ENCODE results near the gene EOGT. TPM values are rescaled to one million over a fixed set of nuclear protein-coding genes. Genes with fewer than 3 reads are reported as not detected.

The EOGT gene
- 10 to 100 TPM; 44.1 to 73.0 (median 57.9) TPM for total RNA-seq

GRCh38 chr3:69013253-69014021 is at the start of gene EOGT:
TSS of gene EOGT (minus strand) at chr3:69013684. CDS start at chr3:69009846, 3,838 bp downstream.
- Histone ChIP-seq H3K4me3 (peak within 1 kb of the TSS; percentile 70 to 82), H3K9me3 (no peaks in the 10 kb centered on the region), H3K27me3 (no peaks in the 10 kb centered on the region), H3K27ac (peak within 1 kb of the TSS; percentile 98 to 99), H3K4me1 (no peaks in the 10 kb centered on the region), H3K36me3 (no peaks in the 10 kb centered on the region)
- TF ChIP-seq CTCF (IDR thresholded peaks at IDR 0.05), result peak; percentile 44 to 67 (median 60)
- TF ChIP-seq POLR2A (IDR thresholded peaks at IDR 0.05), result peak; percentile 26 to 65
- DNase-seq, result peak; percentile 90 to 93
- intact Hi-C loops (cut with DNase I; ENCODE audit: low total_unique reads), result no loop called here

GRCh38 chr3:69059688-69060087 is 46.2 kb upstream of the EOGT start:
- DNase-seq, result no peak
- TF ChIP-seq POLR2A (IDR thresholded peaks at IDR 0.05), result no peak
- Histone ChIP-seq H3K27me3 (no peaks in the 10 kb centered on the region), H3K36me3 (no peaks in the 10 kb centered on the region), H3K9me3 (no peaks in the 10 kb centered on the region), H3K27ac (no peak overlapping the region), H3K4me1 (no peaks in the 10 kb centered on the region), H3K4me3 (no peak overlapping the region)
- intact Hi-C loops (cut with DNase I; ENCODE audit: low total_unique reads), result no loop called here

- intact Hi-C loops (cut with DNase I; ENCODE audit: low total_unique reads), result no loop called here
- Histone ChIP-seq H3K9me3 (no peaks in the 10 kb centered on the region), H3K36me3 (no peaks in the 10 kb centered on the region), H3K27me3 (no peaks in the 10 kb centered on the region), H3K27ac (no peak overlapping the region), H3K4me3 (no peak overlapping the region), H3K4me1 (no peaks in the 10 kb centered on the region)
- TF ChIP-seq POLR2A (IDR thresholded peaks at IDR 0.05) (no peak), CTCF (IDR thresholded peaks at IDR 0.05) (no peak)
- no peak for DNase-seq
These were observed 45.4 kb upstream of the EOGT start for GRCh38 chr3:69058947-69059224.

GRCh38 chr3:69058180-69058946 is 44.9 kb upstream of the EOGT start:
- Histone ChIP-seq H3K27ac (no peak overlapping the region), H3K4me3 (no peak overlapping the region), H3K27me3 (no peaks in the 10 kb centered on the region), H3K36me3 (no peaks in the 10 kb centered on the region), H3K9me3 (no peaks in the 10 kb centered on the region), H3K4me1 (no peaks in the 10 kb centered on the region)
- TF ChIP-seq CTCF (IDR thresholded peaks at IDR 0.05), result no peak
- DNase-seq, result no peak
- intact Hi-C loops (cut with DNase I; ENCODE audit: low total_unique reads), result no loop called here

- intact Hi-C loops (cut with DNase I; ENCODE audit: low total_unique reads), result no loop called here
These were observed 39.0 kb upstream of the EOGT start for GRCh38 chr3:69052472-69052898.

More at GRCh38 chr3:69052472-69052898, 39.0 kb upstream of the EOGT start:
- Histone ChIP-seq H3K27me3 (no peaks in the 10 kb centered on the region), H3K4me3 (peak overlapping the region; percentile 56 to 80), H3K9me3 (no peaks in the 10 kb centered on the region), H3K27ac (peak overlapping the region; percentile 87 to 95), H3K36me3 (no peaks in the 10 kb centered on the region), H3K4me1 (no peaks in the 10 kb centered on the region)
- no peak for TF ChIP-seq CTCF (IDR thresholded peaks at IDR 0.05)
- no peak for TF ChIP-seq POLR2A (IDR thresholded peaks at IDR 0.05)
- DNase-seq, result no peak
